Loucy (cell line): Measurements from ENCODE around the gene SLC25A12.
"Not testable (repeated sequence)": the region's sequence is repeated elsewhere in the genome, so short reads cannot be mapped to it uniquely, and the experiment has no call there.

Experiments used
- H2AFZ ChIP-seq: fragments of 200-600 bp; sonication (generic); 2 replicates; pipeline ENCODE4 v1.6.0; 2016; ENCODE audit warnings: antibody characterized with exemption, mild to moderate bottlenecking, low read length, moderate library complexity
- H3F3A ChIP-seq: fragments of 200-600 bp; 2 replicates; pipeline ENCODE4 v1.6.0; 2016; ENCODE audit warnings: antibody characterized with exemption, low read depth, mild to moderate bottlenecking
- H3K27me3 ChIP-seq: fragments of 200-600 bp; sonication (generic); 2 replicates; pipeline ENCODE4 v1.6.1; 2014; ENCODE audit warnings: low read length, mild to moderate bottlenecking; ENCODE audit not compliant: insufficient read depth, poor library complexity, severe bottlenecking
- H3K36me3 ChIP-seq: fragments of 200-600 bp; sonication (generic); 2 replicates; pipeline ENCODE4 v1.6.1; 2016; ENCODE audit warnings: low read length; ENCODE audit not compliant: insufficient read depth
- H3K4me1 ChIP-seq: fragments of 200-600 bp; sonication (generic); 2 replicates; pipeline ENCODE4 v1.5.1; 2014; ENCODE audit warnings: low read length, mild to moderate bottlenecking; ENCODE audit not compliant: insufficient read depth, poor library complexity, severe bottlenecking
- H3K4me2 ChIP-seq: fragments of 200-600 bp; sonication (generic); 2 replicates; pipeline ENCODE4 v1.6.0; 2014; ENCODE audit warnings: antibody characterized with exemption, low read length, low read depth, mild to moderate bottlenecking; ENCODE audit not compliant: poor library complexity, severe bottlenecking
- H3K4me3 ChIP-seq: fragments of 200-600 bp; sonication (generic); 2 replicates; pipeline ENCODE4 v1.5.1; 2014; ENCODE audit warnings: low read length, mild to moderate bottlenecking, mixed read lengths; ENCODE audit not compliant: poor library complexity, severe bottlenecking
- H3K79me2 ChIP-seq: fragments of 200-600 bp; sonication (generic); 2 replicates; pipeline ENCODE4 v1.6.1; 2014; ENCODE audit warnings: low read length; ENCODE audit not compliant: insufficient read depth
- H3K9ac ChIP-seq: fragments of 200-600 bp; sonication (generic); 2 replicates; pipeline ENCODE4 v1.6.0; 2014; ENCODE audit warnings: mild to moderate bottlenecking, low read depth, low read length, moderate library complexity; ENCODE audit not compliant: poor library complexity, severe bottlenecking
- H3K9me2 ChIP-seq: fragments of 200-600 bp; sonication (generic); replicated peaks from 2 replicates; pipeline ENCODE4 v1.6.1; 2016; ENCODE audit warnings: low read depth, low read length, mixed read lengths
- H3K9me3 ChIP-seq: fragments of 200-600 bp; sonication (generic); 2 replicates; pipeline ENCODE4 v1.6.1; 2014; ENCODE audit warnings: mild to moderate bottlenecking, antibody characterized with exemption, low read length, low read depth; ENCODE audit not compliant: insufficient read depth
- H4K20me1 ChIP-seq: fragments of 200-600 bp; sonication (generic); 2 replicates; pipeline ENCODE4 v1.6.0; 2014; ENCODE audit warnings: antibody characterized with exemption, low read length, mild to moderate bottlenecking; ENCODE audit not compliant: insufficient read depth, poor library complexity, severe bottlenecking
- EZH2phosphoT487 ChIP-seq: fragments of 200-600 bp; IDR thresholded peaks from 2 replicates; pipeline ENCODE4 v1.6.1; 2018; ENCODE audit warnings: antibody characterized with exemption, mild to moderate bottlenecking, moderate library complexity, borderline replicate concordance
- TF ChIP-seq, protein P1 (sequence below): fragments of 200-600 bp; sonication (generic); conservative IDR thresholded peaks from 2 replicates; pipeline ENCODE4 v1.5.1; 2014; ENCODE audit warnings: mild to moderate bottlenecking, antibody characterized with exemption, low read length

Gene SLC25A12

DNA sequence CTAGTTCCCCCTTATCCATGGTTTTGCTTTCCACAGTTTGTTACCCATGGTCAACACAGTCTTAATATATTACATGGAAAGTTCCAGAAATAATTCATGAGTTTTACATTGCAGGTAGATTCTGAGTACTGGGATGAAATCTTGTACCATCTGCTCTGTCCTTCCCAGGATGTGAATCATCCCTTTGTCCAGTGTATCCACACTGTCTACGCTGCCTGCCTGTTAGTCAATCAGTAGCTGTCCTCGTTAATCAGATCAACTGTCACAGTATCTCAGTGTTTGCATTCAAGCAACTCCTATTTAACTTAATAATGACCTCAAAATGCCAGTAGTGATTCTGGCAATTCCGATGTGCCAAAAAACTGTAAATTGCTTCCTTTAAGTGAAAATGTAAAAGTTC lies 130.4 kb downstream of the SLC25A12 start:
- Histone ChIP-seq H3K27me3 (no peaks in the 10 kb centered on the region), H3K9ac (no peak overlapping the region), H3K4me1 (no peaks in the 10 kb centered on the region), H3K4me3 (no peak overlapping the region), H2AFZ (no peak overlapping the region), H3F3A (no peaks in the 10 kb centered on the region), H3K9me3 (no peaks in the 10 kb centered on the region), H3K36me3 (no peaks in the 10 kb centered on the region), H4K20me1 (no peaks in the 10 kb centered on the region), H3K4me2 (no peak overlapping the region), H3K79me2 (no peaks in the 10 kb centered on the region), H3K9me2 (no peaks in the 10 kb centered on the region)
- TF ChIP-seq, protein P1, sequence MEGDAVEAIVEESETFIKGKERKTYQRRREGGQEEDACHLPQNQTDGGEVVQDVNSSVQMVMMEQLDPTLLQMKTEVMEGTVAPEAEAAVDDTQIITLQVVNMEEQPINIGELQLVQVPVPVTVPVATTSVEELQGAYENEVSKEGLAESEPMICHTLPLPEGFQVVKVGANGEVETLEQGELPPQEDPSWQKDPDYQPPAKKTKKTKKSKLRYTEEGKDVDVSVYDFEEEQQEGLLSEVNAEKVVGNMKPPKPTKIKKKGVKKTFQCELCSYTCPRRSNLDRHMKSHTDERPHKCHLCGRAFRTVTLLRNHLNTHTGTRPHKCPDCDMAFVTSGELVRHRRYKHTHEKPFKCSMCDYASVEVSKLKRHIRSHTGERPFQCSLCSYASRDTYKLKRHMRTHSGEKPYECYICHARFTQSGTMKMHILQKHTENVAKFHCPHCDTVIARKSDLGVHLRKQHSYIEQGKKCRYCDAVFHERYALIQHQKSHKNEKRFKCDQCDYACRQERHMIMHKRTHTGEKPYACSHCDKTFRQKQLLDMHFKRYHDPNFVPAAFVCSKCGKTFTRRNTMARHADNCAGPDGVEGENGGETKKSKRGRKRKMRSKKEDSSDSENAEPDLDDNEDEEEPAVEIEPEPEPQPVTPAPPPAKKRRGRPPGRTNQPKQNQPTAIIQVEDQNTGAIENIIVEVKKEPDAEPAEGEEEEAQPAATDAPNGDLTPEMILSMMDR, result no peak
- no peak for TF ChIP-seq EZH2phosphoT487

DNA sequence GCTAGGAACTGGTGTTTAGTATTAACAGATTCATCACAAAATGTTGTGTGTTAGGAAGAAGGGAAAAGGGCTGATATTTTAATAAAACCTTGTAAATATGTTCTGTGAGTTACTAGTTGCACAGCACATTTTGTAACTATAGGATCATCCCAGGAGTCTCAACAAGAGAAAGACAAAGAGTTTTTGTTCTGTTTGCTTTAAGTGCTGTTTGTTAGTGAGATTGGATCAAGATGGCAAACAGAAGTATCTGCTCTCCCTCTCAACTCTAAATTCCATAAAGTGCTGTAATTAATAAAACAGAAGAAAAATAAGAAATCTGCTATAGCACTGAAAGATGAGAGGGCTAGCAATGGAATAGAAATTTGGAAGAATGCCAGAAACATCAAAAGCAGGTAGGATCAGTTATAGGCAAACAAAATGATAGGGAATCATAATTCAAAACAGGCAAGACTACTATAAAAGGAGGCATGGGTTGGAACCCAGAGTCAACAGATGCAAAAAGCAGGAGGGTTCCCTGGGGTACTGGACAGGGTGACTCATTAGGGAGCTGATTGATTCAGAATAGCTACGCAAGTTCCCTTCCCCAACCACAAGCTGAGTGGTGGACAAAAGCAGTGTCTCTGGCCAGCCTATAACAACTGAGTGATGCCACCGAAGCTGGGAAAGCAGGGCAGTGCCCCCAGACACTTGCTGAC lies 131.0 kb downstream of the SLC25A12 start:
- Histone ChIP-seq H3K4me1 (no peaks in the 10 kb centered on the region), H4K20me1 (no peaks in the 10 kb centered on the region), H3F3A (no peaks in the 10 kb centered on the region), H3K9ac (no peak overlapping the region), H3K4me3 (no peak overlapping the region), H3K27me3 (no peaks in the 10 kb centered on the region), H3K79me2 (no peaks in the 10 kb centered on the region), H3K4me2 (no peak overlapping the region), H3K36me3 (no peaks in the 10 kb centered on the region), H3K9me3 (no peaks in the 10 kb centered on the region), H2AFZ (no peak overlapping the region), H3K9me2 (no peaks in the 10 kb centered on the region)
- TF ChIP-seq, protein P1, result no peak
- TF ChIP-seq EZH2phosphoT487, result no peak

DNA sequence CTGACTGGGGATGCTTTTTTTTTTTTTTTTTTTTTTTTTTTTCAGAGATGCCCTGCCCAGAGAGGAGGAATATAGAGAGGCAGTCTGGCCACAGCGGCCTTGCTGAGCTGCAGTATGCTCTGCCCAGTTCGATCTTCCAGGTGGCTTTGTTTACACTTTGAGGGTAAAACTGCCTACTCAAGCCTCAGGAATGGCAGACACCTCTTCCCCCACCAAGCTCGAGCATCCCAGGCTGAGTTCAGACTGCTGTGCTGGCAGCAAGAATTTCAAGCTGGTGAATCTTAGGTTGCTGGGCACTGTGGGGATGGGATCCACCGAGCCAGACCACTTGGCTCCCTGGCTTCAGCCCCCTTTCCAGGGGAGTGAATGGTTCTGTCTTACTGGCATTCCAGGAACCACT lies 132.9 kb downstream of the SLC25A12 start:
- H3K79me2 ChIP-seq, H4K20me1 ChIP-seq: not testable (repeated sequence)

DNA sequence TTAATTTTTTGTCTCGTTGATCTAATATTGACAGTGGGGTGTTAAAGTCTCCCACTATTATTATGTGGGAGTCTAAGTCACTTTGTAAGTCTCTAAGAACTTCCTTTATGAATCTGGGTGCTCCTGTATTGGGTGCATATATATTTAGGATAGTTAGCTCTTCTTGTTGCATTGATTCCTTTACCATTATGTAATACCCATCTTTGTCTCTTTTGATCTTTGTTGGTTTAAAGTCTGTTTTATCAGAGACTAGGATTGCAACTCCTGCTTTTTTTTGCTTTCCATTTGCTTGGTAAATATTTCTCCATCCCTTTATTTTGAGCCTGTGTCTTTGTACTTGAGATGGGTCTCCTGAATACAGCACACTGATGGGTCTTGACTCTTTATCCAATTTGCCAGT lies 135.3 kb downstream of the SLC25A12 start:
- H3K27me3 ChIP-seq, H2AFZ ChIP-seq, H3K4me2 ChIP-seq, H4K20me1 ChIP-seq, H3K9me2 ChIP-seq, H3K4me1 ChIP-seq, H3K4me3 ChIP-seq, H3K79me2 ChIP-seq, H3K9ac ChIP-seq, H3F3A ChIP-seq, H3K36me3 ChIP-seq, H3K9me3 ChIP-seq: not testable (repeated sequence)

More for the DNA sequence above, 132.9 kb downstream of the SLC25A12 start:
- H3K4me2 ChIP-seq, H3K4me3 ChIP-seq, H3K9me2 ChIP-seq, H3K9ac ChIP-seq, H3K27me3 ChIP-seq, H3K4me1 ChIP-seq, H3K36me3 ChIP-seq, H3K9me3 ChIP-seq, H3F3A ChIP-seq, H2AFZ ChIP-seq: not testable (repeated sequence)
